Thyroid gland (tissue), 4 donors: ENCODE measurements around the gene PRPF6.

Experiments used
- POLR2A ChIP-seq, 2 donors: fragments of 450-650 bp; IDR thresholded peaks; one replicate each; pipeline ENCODE4 v1.6.1; 2017; ENCODE audit warnings: antibody characterized with exemption in 2 of 2, mild to moderate bottlenecking in 2 of 2, moderate library complexity in 1 of 2
- TF ChIP-seq, protein P1 (sequence below), 6 experiments: fragments of 200-600 bp in 3 of 6; fragments of 450-650 bp in 3 of 6; sonication (generic) in 3 of 6; IDR thresholded peaks; one replicate each; pipeline ENCODE4 v1.5.1; 2016 to 2019; ENCODE audit warnings: antibody characterized with exemption in 6 of 6, mild to moderate bottlenecking in 2 of 6, inconsistent platforms in 1 of 6, moderate library complexity in 1 of 6

DNA sequence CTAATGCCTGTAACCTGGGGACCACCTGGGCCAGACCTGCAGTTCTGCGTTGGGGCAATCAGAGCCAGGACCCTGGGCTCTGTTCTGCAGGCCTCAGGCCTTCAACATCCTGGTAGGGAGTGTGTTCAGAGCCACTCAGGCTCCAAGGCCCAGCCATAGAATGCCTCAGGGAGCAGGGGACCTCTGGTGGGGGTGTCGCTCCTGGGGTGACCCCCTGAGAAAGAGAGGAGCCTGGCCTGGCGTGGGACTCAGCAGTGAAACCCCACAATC is 37.2 kb upstream of the PRPF6 start:
- TF ChIP-seq, protein P1, sequence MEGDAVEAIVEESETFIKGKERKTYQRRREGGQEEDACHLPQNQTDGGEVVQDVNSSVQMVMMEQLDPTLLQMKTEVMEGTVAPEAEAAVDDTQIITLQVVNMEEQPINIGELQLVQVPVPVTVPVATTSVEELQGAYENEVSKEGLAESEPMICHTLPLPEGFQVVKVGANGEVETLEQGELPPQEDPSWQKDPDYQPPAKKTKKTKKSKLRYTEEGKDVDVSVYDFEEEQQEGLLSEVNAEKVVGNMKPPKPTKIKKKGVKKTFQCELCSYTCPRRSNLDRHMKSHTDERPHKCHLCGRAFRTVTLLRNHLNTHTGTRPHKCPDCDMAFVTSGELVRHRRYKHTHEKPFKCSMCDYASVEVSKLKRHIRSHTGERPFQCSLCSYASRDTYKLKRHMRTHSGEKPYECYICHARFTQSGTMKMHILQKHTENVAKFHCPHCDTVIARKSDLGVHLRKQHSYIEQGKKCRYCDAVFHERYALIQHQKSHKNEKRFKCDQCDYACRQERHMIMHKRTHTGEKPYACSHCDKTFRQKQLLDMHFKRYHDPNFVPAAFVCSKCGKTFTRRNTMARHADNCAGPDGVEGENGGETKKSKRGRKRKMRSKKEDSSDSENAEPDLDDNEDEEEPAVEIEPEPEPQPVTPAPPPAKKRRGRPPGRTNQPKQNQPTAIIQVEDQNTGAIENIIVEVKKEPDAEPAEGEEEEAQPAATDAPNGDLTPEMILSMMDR (IDR thresholded peaks at IDR 0.05): no peak
- no peak for TF ChIP-seq POLR2A (IDR thresholded peaks at IDR 0.05)
